Dermis microvascular lymphatic vessel endothelial cell (primary cell): Measurements from ENCODE around the gene TMEM18. TPM values are rescaled to one million over a fixed set of nuclear protein-coding genes. Genes with fewer than 3 reads are reported as not detected.

Source experiments
- DNase-seq, 2 donors: peaks; one replicate each; pipeline versions ENCODE4 v3.0.0 to v3.0.0-alpha.2; 2010; ENCODE audit warnings: low read depth in 2 of 2
- total RNA-seq: library from RNA; depleted of rRNA; stranded (reverse); fragments of >200 nt; gene quantifications from 2 replicates; pipeline ENCODE4 v1.2.1, GENCODE V29; 2014

The TMEM18 gene
- total RNA-seq, 1 donor from 2014 or later: 8.5 TPM

GRCh38 chr2:620471-621302 is 56.5 kb downstream of the TMEM18 start:
- no peak for DNase-seq

- no peak for DNase-seq
Observed at GRCh38 chr2:620004-620403, 57.2 kb downstream of the TMEM18 start.

GRCh38 chr2:618422-618990 is 58.7 kb downstream of the TMEM18 start:
- no peak for DNase-seq

- DNase-seq: no peak
Observed at GRCh38 chr2:618005-618404, 59.2 kb downstream of the TMEM18 start.
